Islet of Langerhans (tissue), 1 donor: ENCODE measurements around the gene CUX1.
"Not testable (repeated sequence)": the region's sequence is repeated elsewhere in the genome, so short reads cannot be mapped to it uniquely, and the experiment has no call there.

Experiments
- FAIRE-seq: peaks from one replicate; lab custom pipeline; 2011; peaks lifted over from hg19 to GRCh38; lab: Jason Lieb, UNC

Gene CUX1

GRCh38 chr7:102220960-102221800, 403.8 kb downstream of the CUX1 start:
- FAIRE-seq: no peak

DNA sequence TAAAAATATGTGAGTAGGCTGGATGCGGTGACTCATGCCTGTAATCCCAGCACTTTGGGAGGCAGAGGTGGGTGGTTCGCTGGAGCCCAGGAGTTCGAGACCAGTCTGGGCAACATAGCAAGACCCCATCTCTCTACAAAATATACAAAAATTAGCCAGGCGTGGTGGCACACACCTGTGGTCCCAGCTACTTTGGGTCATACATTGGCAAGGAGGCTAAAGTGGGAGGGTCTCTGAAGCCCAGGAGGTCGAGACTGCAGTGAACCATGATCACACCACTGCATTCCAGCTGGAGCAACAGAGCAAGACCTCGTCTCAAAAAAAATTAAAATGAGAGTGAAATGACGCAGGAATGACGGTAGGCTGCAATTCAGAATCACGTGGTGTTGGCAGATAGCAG, 404.5 kb downstream of the CUX1 start:
- FAIRE-seq: no peak

DNA sequence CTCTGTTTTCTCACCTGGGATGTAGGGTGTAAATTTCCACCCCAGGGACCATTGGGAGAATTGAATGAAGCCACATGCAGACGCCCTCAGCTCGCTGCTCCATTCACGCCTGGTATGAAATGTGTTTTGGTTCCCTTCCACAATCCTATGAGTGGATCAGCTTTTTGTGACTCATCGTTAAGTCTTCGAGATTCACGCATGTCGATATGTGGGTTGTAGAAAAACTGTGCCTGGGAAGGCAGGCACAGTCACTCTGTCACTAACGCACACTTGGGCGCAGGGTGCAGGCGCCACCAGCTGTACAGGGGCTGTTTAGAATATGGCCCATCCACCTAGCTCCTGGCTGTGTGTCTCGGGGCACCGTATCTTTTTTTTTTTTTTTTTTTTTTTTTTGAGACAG, 405.0 kb downstream of the CUX1 start:
- FAIRE-seq: no peak

GRCh38 chr7:102223184-102223583, 405.8 kb downstream of the CUX1 start:
- no peak for FAIRE-seq

DNA sequence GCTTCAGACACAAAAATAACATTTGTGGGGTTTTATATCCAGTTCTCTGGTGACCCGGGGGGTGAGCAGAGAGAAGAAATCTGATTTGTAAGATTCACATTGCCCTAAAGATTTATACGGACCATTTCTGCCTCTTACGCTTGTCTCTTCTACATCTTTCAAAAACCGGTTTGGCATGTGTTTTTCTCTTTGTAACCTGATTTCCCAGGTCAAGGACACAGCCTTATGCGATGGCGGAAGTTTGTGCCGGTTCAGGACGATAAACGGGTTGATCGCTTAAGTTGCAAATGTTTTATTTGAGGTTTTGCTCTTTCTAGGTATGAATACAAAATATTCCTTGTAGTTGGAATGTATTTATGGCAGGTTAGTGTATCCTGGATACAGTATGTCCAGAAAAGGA, 407.6 kb downstream of the CUX1 start:
- no peak for FAIRE-seq

- FAIRE-seq: no peak
Observed at GRCh38 chr7:102227371-102227770, 409.9 kb downstream of the CUX1 start.

GRCh38 chr7:102228935-102229334, 411.5 kb downstream of the CUX1 start:
- FAIRE-seq: no peak

DNA sequence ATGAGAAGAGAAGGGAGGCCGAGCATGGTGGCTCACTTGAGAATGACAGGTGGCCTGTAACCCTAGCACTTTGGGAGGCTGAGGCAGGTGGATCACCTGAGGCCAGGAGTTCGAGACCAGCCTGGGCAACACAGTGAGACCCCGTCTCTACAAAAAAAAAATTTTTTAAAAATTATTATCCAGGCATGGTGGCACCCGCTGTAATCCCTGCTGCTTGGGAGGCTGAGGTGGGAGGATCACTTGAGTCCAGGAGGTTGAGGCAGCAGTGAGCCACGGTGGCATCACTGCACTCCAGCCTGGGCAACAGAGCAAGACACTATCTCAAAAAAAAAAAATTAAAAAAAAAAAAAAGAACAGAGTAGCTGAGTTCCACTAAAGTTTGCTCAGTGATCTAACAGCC, 412.7 kb downstream of the CUX1 start:
- not testable (repeated sequence) for FAIRE-seq

- no peak for FAIRE-seq
Observed at GRCh38 chr7:102230593-102230992, 413.2 kb downstream of the CUX1 start.

- no peak for FAIRE-seq
Observed at GRCh38 chr7:102232611-102233286, 415.3 kb downstream of the CUX1 start.

DNA sequence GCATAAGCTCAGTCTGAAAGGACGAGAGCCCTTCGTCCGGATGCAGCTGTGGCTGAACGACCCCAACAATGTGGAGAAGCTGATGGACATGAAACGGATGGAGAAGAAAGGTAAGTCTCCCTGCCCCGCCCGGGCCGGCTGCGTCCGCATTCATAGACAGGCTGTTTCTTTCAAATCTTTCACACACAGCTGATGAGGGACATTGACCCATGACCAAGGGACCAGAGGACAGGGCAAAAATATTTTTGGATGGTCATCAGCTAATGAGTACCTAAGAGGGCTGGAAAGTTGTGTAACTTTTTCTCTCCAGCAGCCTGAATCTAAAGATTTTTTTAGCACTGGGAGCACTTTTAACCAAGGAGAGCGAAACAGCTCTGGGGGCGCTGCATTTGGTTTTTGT, 416.7 kb downstream of the CUX1 start:
- FAIRE-seq: no peak

GRCh38 chr7:102234801-102235550, 417.6 kb downstream of the CUX1 start:
- FAIRE-seq: no peak

- FAIRE-seq: no peak
Observed at GRCh38 chr7:102236102-102236501, 418.7 kb downstream of the CUX1 start.

DNA sequence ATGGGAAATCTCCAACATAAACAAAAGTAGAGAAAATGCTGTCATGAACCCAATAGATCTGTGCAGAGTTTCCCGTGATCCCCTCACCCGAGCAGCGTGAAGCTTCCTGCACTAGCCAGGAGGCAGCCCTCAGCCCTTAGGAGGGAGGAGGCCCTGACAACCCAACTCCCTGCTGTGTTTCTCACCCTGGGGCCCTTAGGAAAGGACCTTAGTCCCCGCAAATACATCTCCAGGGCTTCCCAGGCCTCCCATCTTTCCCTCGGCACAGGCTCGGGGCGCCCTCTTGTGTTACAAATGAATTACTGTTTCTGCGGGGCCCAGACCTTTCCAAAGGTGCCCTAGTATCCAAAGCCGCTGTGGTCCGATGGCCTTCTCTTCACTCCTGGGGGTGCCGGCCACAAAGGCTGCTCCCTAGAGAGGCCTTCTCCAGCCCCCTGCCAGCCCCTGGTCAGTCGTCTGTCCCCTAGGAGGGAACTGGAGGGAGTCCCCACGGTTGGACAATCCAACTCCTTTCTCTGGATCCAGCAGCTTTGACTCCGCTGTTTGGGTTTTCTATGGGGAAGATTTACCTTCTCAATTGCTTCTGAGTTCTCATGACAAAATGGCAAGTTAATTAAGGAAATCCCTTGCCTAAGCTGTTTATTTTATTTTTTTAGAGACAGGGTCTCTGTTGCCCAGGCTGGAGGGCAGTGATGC, 419.3 kb downstream of the CUX1 start:
- no peak for FAIRE-seq

DNA sequence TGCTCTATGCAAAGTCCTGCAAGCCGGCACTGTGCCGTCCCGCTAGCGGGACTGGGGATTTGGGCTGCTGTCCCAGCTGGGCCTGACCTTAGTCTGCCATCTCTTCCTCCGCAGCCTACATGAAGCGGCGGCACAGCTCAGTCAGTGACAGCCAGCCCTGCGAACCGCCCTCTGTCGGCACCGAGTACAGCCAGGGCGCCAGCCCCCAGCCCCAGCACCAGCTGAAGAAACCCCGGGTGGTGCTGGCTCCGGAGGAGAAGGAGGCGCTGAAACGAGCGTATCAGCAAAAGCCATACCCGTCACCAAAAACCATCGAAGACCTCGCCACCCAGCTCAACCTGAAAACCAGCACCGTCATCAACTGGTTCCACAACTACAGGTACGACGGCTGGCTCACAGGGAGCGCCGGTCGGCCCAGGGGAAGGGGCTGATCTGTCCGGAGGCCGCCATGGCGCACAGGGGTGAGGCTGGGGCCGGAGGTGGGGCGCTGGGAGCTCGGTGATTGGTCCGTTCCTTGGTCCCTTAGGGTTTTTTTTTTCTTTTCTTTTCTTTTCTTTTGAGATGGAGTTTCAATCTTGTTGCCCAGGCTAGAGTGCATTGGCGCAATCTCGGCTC, 421.9 kb downstream of the CUX1 start:
- FAIRE-seq: no peak

DNA sequence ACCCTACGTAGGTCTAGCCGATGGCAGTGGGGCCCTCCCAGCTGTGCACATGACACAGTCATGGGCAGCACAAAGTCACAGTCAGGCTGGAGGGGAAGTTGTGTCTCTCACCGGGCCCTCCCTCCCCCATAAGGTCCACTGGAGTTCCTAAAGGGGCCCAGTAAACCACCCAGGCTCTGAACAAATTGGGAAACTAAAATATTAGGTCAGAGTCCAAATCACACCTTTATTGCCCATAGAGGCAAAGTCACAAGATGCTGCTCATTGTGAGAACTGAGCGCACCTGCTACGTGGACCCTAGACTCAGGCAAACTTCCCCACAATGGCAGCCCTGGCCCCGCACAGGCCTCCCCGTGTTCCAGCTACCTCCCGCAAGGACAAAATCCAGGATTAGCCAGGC, 424.0 kb downstream of the CUX1 start:
- FAIRE-seq: no peak

DNA sequence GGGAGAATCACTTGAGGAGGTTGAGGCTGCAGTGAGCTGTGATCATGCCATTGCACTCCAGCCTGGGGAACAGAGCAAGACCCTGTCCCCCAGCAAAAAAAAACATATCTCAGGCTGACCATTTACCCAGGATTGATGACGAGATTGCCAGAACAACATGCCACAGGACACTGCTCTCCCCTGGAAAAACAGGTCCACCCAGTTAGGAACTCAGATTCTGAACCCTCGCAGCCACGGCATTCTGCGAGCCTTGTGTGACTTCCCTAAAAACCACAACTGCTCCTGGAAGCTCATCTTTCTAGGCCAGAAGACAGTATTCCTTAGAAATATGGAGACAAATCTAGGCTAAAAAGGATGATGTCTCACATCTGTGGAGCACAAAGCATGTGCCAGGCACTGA, 427.2 kb downstream of the CUX1 start:
- no peak for FAIRE-seq

DNA sequence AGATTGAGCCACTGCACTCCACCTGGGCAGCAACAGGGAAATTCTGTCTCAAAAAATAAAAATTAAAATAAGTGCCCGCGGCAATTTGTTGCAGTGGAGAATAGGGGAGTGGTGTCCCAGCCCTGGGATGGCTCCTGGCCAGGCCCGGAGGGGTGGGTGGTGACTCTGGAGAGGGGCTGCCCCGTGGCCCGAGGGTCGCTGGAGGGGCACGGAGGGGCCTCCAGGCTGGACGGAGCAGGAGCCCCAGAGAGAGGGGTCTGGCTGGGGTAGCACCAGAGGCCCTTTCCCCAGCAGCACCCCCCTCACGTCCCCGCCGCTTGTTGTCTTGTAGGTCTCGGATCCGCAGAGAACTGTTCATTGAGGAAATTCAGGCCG, 430.6 kb downstream of the CUX1 start:
- no peak for FAIRE-seq

GRCh38 chr7:102248456-102249395, 431.3 kb downstream of the CUX1 start:
- no peak for FAIRE-seq

DNA sequence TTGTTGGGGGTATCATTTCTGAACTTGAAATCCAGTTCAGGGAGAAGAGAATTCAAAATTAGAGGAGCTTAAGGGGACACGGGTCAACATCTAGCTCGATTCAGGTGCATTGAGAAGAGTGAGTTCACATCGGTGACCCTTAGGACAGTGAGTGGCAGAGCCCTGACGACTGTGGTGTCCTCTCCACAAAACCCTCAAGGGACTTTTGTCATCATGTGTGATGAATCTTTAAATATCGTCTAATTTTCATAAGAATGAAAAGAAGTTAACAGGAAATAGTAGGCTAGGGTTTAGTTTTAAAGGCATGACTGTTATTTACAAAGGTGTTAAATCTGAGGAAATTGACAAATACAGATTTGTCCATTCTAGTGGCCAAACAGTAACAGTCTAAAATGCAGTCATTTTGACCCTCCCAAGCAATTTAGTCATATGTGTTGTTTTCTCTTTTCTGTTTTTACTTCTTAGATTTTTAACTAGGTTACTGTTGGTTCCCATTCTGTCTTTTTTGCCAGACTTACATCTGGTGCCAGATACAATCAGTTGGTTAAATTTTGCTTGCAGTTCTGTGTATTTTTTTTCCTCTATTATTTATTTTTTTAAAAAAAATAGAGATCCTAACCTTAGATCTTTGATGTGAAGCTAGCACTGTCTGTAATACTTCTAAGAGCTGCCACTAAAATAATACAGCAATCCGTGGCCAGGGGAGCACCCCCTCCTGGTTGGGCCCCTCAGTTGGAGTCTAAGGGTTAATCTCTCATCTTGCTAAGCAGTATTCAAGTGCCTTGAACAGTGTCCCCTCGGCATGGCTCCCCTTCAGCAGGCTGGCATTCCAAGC, 434.3 kb downstream of the CUX1 start:
- FAIRE-seq: no peak
